Right atrium auricular region (tissue), 2 donors: Measurements from ENCODE around the gene SOBP. TPM values are rescaled to one million over a fixed set of nuclear protein-coding genes. Genes with fewer than 3 reads are reported as not detected.

Source experiments
- DNase-seq: peaks from one replicate; pipeline ENCODE4 v3.0.0-alpha.2; 2019; ENCODE audit warnings: low spot score
- H3K27ac ChIP-seq, 2 donors: fragments of 200-600 bp; sonication (generic); 1 replicate in 1 of 2; 2 replicates in 1 of 2; pipeline ENCODE4 v1.5.1; 2016 to 2019
- H3K27me3 ChIP-seq, 2 donors: fragments of 200-600 bp; sonication (generic); one replicate each; pipeline versions ENCODE4 v1.5.1 to v1.6.0; 2017 to 2019
- H3K36me3 ChIP-seq: fragments of 200-600 bp; sonication (generic); one replicate; pipeline ENCODE4 v1.5.1; 2016
- H3K4me1 ChIP-seq, 2 donors: fragments of 200-600 bp; sonication (generic); one replicate each; pipeline versions ENCODE4 v1.5.1 to v1.6.0; 2017 to 2019
- H3K4me3 ChIP-seq, 2 donors: fragments of 200-600 bp; sonication (generic); 1 replicate in 1 of 2; 2 replicates in 1 of 2; pipeline ENCODE4 v1.5.1; 2017 to 2019; ENCODE audit warnings: mild to moderate bottlenecking in 1 of 2, moderate library complexity in 1 of 2
- H3K9me3 ChIP-seq, 2 donors: fragments of 200-600 bp; sonication (generic); one replicate each; pipeline ENCODE4 v1.5.1; 2019
- total RNA-seq, 2 donors: library from RNA; depleted of rRNA; stranded (reverse); fragments of >200 nt; gene quantifications; one replicate each; pipeline ENCODE4 v1.1.0, GENCODE V29; 2016
- TF ChIP-seq, protein P1 (sequence below), 2 donors: fragments of 200-600 bp; sonication (generic); IDR thresholded peaks; one replicate each; pipeline ENCODE4 v1.5.1; 2019; ENCODE audit warnings: antibody characterized with exemption in 2 of 2

Gene SOBP
- total RNA-seq, 2 donors from 2014 or later: 8.2 to 8.5 TPM

DNA sequence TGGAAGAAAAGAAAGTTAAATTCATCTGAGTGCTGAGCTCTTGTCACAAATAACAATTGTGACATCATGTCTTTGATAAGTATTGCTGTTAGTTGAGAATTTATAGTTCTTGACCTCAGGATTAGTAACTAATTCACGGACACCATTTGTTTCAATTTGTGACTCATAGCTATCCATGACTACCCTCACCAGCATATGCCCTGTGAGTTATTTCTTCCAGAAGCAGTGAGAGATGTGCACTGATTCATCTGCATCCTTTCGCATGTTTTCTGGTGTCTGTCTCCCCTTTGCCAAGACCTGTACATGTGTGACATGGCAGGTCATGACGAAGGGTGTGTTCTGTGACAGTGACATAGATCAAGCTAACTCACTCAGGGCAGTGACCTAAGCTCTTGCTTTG is 86.9 kb downstream of the SOBP start:
- DNase-seq: no peak
- no peak overlapping the region for H3K27ac ChIP-seq
- TF ChIP-seq, protein P1, sequence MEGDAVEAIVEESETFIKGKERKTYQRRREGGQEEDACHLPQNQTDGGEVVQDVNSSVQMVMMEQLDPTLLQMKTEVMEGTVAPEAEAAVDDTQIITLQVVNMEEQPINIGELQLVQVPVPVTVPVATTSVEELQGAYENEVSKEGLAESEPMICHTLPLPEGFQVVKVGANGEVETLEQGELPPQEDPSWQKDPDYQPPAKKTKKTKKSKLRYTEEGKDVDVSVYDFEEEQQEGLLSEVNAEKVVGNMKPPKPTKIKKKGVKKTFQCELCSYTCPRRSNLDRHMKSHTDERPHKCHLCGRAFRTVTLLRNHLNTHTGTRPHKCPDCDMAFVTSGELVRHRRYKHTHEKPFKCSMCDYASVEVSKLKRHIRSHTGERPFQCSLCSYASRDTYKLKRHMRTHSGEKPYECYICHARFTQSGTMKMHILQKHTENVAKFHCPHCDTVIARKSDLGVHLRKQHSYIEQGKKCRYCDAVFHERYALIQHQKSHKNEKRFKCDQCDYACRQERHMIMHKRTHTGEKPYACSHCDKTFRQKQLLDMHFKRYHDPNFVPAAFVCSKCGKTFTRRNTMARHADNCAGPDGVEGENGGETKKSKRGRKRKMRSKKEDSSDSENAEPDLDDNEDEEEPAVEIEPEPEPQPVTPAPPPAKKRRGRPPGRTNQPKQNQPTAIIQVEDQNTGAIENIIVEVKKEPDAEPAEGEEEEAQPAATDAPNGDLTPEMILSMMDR (IDR thresholded peaks at IDR 0.05): no peak

DNA sequence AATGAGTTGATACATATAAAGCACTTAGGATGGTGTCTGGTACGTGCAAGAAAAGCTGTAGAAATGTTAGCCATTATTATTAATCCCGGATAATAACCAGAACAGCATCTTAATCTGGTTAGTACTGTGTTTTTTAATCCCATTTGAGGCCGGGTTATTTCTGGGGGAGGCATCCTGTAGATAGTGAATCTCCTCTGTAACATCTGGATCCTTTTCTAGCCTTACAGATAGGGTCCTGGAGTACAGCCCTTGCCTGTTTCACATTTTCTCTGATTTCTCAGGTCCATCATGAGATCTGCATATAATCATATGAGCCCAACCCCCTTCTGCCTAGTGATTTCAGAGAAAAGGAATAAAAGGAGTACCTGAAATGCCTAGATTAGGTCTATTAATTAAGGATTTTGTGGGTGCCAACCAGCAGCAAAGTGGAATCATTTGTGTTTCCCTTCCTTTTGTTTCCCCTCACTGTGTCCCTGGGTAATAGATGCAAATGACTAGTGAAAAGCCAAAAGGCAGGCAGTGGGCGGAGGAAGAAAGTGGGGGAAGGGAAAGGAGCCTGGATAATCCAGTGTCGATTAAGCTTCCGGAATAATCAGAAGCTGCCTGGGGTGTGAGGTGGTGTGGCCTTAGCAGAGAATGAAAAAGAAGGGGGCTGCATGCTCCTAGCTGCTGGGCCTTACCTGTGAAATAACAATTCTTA is 88.9 kb downstream of the SOBP start:
- H3K27ac ChIP-seq: no peak overlapping the region
- H3K4me3 ChIP-seq: no peak overlapping the region
- H3K9me3 ChIP-seq: no peaks in the 10 kb centered on the region
- H3K36me3 ChIP-seq: no peaks in the 10 kb centered on the region
- TF ChIP-seq, protein P1 (IDR thresholded peaks at IDR 0.05): no peak
- no peaks in the 10 kb centered on the region for H3K27me3 ChIP-seq
- DNase-seq: no peak
- H3K4me1 ChIP-seq: no peaks in the 10 kb centered on the region

More for the DNA sequence above, 86.9 kb downstream of the SOBP start:
- Histone ChIP-seq H3K27me3 (no peaks in the 10 kb centered on the region), H3K4me1 (no peaks in the 10 kb centered on the region), H3K36me3 (no peaks in the 10 kb centered on the region), H3K4me3 (no peak overlapping the region), H3K9me3 (no peaks in the 10 kb centered on the region)

DNA sequence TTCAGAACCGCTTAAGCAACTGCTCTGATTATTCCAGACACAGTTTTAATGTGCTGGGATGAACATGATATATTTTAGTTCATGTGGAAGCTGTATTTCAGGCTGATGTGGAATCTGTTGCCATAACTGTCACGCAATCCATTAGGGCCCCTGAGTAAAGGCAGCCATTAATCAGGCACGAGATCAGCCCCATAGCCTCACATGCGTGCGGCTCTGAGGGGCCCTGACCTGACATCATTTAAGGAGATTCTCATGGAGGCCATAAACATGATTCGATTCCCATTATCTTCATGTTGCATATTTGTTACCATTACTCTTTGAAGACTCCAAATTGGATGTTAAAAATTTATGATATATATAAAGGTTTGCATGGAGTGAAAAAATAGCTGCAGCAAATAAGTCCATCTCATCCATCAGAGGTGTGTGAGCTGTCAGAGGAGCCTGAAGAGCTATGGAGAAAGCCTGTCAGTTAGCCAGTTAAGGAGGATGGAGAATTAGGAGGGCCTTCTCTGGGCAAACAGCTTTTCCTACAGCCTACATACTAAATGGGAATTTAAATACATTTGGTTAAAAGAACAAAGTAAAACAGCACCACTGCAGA is 89.6 kb downstream of the SOBP start:
- H3K4me3 ChIP-seq: no peak overlapping the region
- no peaks in the 10 kb centered on the region for H3K9me3 ChIP-seq
- DNase-seq: no peak
- no peaks in the 10 kb centered on the region for H3K36me3 ChIP-seq
- no peaks in the 10 kb centered on the region for H3K27me3 ChIP-seq
- no peaks in the 10 kb centered on the region for H3K4me1 ChIP-seq
- no peak overlapping the region for H3K27ac ChIP-seq
- TF ChIP-seq, protein P1 (IDR thresholded peaks at IDR 0.05): no peak

DNA sequence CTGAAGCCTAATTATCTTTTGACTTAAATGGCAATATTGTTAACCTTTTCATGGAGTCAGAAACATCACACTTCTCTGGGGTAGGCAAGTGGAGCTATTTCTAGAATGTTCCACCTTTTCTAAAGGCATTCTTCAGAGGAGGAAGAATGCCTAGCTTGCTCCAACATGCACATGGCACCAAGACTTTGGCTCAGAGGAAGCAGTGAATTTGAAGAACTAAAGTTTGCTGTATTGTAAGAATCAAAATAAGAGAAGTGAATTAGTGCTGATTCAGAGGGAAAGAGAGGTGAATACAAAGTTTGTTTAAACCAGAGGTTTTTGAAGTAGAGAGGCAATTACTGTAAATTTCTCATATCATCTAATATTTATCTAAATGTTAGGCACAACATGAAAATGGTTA is 92.2 kb downstream of the SOBP start:
- no peak for DNase-seq
- no peaks in the 10 kb centered on the region for H3K4me1 ChIP-seq
- no peak overlapping the region for H3K27ac ChIP-seq
- no peaks in the 10 kb centered on the region for H3K36me3 ChIP-seq
- H3K4me3 ChIP-seq: no peak overlapping the region
- H3K27me3 ChIP-seq: no peaks in the 10 kb centered on the region
- H3K9me3 ChIP-seq: no peaks in the 10 kb centered on the region
- TF ChIP-seq, protein P1 (IDR thresholded peaks at IDR 0.05): no peak

DNA sequence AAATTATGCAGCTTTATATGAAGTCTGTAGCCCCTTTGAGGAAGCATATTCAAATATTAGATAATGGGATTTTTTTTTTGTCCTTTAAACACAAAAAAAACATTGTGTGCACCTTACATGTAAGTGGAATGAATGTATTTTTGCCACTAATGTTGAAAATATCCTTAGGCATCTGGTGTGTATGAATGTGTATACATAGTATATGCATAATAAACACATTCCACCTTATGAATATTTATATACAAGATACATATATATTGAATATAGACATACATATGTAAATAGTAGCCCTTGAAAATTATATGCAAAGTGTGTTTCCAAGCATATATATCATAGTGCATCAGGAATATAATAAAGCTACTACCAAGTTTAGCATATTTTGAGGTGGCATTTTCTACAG is 94.8 kb downstream of the SOBP start:
- no peaks in the 10 kb centered on the region for H3K27me3 ChIP-seq
- no peaks in the 10 kb centered on the region for H3K9me3 ChIP-seq
- no peaks in the 10 kb centered on the region for H3K36me3 ChIP-seq
- TF ChIP-seq, protein P1 (IDR thresholded peaks at IDR 0.05): no peak
- no peak overlapping the region for H3K4me3 ChIP-seq
- H3K27ac ChIP-seq: no peak overlapping the region
- peaks cover 0 to 8% of the 10 kb centered on the region in 2 donors for H3K4me1 ChIP-seq
- no peak for DNase-seq
